ENCODE data around the gene MPP3. TPM values are rescaled to one million over a fixed set of nuclear protein-coding genes. Genes with fewer than 3 reads are reported as not detected.

The MPP3 gene
- total and polyA plus RNA-seq, 2 of the 4 experiments (the other 2 are of a cell fraction) = 5.7 to 11.9 TPM

GRCh38 chr17:43842975-43843325 lies 10.0 kb upstream of the MPP3 start:
- Histone ChIP-seq H3K23ac (ENCODE audit: low read depth, low read length) (no peak overlapping the region), H2AK9ac (replicated peaks; ENCODE audit: low read depth, low read length, poor library complexity) (no peak overlapping the region), H3K4ac (ENCODE audit: low read depth, low read length) (no peak overlapping the region), H2BK5ac (ENCODE audit: low read depth, low read length, poor library complexity, severe bottlenecking) (no peak overlapping the region), H3K4me1 (ENCODE audit: control insufficient read depth, insufficient read depth, low read length) (no peaks in the 10 kb centered on the region), H2BK120ac (ENCODE audit: low read depth, low read length) (no peak overlapping the region), H3K27me3 (ENCODE audit: control insufficient read depth, insufficient read depth, low read length) (peaks cover 11% of the 10 kb centered on the region), H3K4me2 (ENCODE audit: low read depth, low read length) (no peak overlapping the region), H3K79me1 (ENCODE audit: low read depth in 1 of 2, low read length in 2 of 2) (no peaks in the 10 kb centered on the region), H4K8ac (ENCODE audit: low read depth in 2 of 2, low read length in 2 of 2) (no peak overlapping the region), H2AK5ac (ENCODE audit: low read depth, low read length) (no peak overlapping the region), H3K18ac (ENCODE audit: low read depth, low read length) (no peak overlapping the region), H2BK15ac (ENCODE audit: low read depth, low read length) (no peak overlapping the region), H4K5ac (ENCODE audit: low read depth, low read length) (no peak overlapping the region), H3K56ac (ENCODE audit: extremely low read depth, insufficient read depth, low read length) (no peak overlapping the region), H3K14ac (replicated peaks; ENCODE audit: low read depth, low read length) (no peak overlapping the region), H3K36me3 (ENCODE audit: control insufficient read depth, insufficient read depth, low read length) (no peaks in the 10 kb centered on the region), H2AFZ (replicated peaks; ENCODE audit: low read length, poor library complexity) (no peak overlapping the region), H3K9me3 (ENCODE audit: control insufficient read depth, insufficient read depth, low read length) (no peaks in the 10 kb centered on the region), H2BK20ac (ENCODE audit: low read depth, low read length) (no peak overlapping the region), H3K9ac (ENCODE audit: low read depth, low read length) (no peak overlapping the region), H4K20me1 (ENCODE audit: insufficient read depth, low read length) (no peaks in the 10 kb centered on the region), H3K9me1 (ENCODE audit: insufficient read depth, low read length) (0 out of 2 replicates have a peak, but pooled peaks cover 3% of the 10 kb centered on the region), H4K91ac (ENCODE audit: insufficient read depth, low read depth, low read length) (no peak overlapping the region), H3K27ac (ENCODE audit: insufficient read depth, low read length) (no peak overlapping the region), H3K4me3 (ENCODE audit: insufficient read depth, low read depth, low read length) (no peak overlapping the region)
- intact Hi-C loops (cut with micrococcal nuclease) = no loop called here
- CTCF ChIA-PET = no interaction called here
- POLR2A ChIA-PET (ENCODE audit: unreplicated experiment) = no interaction called here
- DNase-seq (no peak), ATAC-seq (ENCODE audit: low read depth) (no peak)
- TF ChIP-seq RCOR1 (IDR thresholded peaks at IDR 0.05; ENCODE audit: insufficient replicate concordance, low read length) (no peak), USF2 (IDR thresholded peaks at IDR 0.05; ENCODE audit: low read depth, low read length) (no peak), CHD1 (IDR thresholded peaks at IDR 0.05; ENCODE audit: low read depth, low read length) (no peak), NFE2L2 (IDR thresholded peaks at IDR 0.05; ENCODE audit: low read depth, low read length) (no peak), MAFK (IDR thresholded peaks at IDR 0.05; ENCODE audit: low read depth, low read length) (no peak), CEBPB (IDR thresholded peaks at IDR 0.05; ENCODE audit: low read depth, low read length) (no peak), BHLHE40 (IDR thresholded peaks at IDR 0.05; ENCODE audit: low read depth, low read length) (no peak), POLR2A (IDR thresholded peaks at IDR 0.05; ENCODE audit: low read depth, low read length) (no peak), FOS (IDR thresholded peaks at IDR 0.05; ENCODE audit: low read depth, low read length) (no peak), MAZ (IDR thresholded peaks at IDR 0.05; ENCODE audit: borderline replicate concordance, low read depth, low read length) (no peak), RFX5 (IDR thresholded peaks at IDR 0.05; ENCODE audit: low read depth, low read length) (no peak), CTCF (conservative IDR thresholded peaks at IDR 0.05; ENCODE audit: low read depth, low read length) (no peak), ELK1 (IDR thresholded peaks at IDR 0.05; ENCODE audit: borderline replicate concordance, low read depth, low read length) (no peak), MXI1 (IDR thresholded peaks at IDR 0.05; ENCODE audit: borderline replicate concordance, low read depth, low read length) (no peak), SMC3 (IDR thresholded peaks at IDR 0.05; ENCODE audit: low read depth, low read length) (no peak), RAD21 (IDR thresholded peaks at IDR 0.05; ENCODE audit: low read length) (no peak)
- BruUV-seq (replicated peaks) = no TSS peak
- in situ Hi-C loops (cut with MboI; ENCODE audit: low sequenced_read_pairs) = no loop called here
- no CpG with 5 or more reads among the region's 7 CpGs for WGBS, 2 experiments (ENCODE audit: extremely low coverage in 2 of 2, insufficient read length in 1 of 2)
- dilution Hi-C loops (cut with HindIII; ENCODE audit: low sequenced_read_pairs, unreplicated experiment) = no loop called here
